ENCODE measurements around the gene TRAF6.
"Not testable (repeated sequence)": the region's sequence is repeated elsewhere in the genome, so short reads cannot be mapped to it uniquely, and the experiment has no call there.

Gene TRAF6, protein sequence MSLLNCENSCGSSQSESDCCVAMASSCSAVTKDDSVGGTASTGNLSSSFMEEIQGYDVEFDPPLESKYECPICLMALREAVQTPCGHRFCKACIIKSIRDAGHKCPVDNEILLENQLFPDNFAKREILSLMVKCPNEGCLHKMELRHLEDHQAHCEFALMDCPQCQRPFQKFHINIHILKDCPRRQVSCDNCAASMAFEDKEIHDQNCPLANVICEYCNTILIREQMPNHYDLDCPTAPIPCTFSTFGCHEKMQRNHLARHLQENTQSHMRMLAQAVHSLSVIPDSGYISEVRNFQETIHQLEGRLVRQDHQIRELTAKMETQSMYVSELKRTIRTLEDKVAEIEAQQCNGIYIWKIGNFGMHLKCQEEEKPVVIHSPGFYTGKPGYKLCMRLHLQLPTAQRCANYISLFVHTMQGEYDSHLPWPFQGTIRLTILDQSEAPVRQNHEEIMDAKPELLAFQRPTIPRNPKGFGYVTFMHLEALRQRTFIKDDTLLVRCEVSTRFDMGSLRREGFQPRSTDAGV

DNA sequence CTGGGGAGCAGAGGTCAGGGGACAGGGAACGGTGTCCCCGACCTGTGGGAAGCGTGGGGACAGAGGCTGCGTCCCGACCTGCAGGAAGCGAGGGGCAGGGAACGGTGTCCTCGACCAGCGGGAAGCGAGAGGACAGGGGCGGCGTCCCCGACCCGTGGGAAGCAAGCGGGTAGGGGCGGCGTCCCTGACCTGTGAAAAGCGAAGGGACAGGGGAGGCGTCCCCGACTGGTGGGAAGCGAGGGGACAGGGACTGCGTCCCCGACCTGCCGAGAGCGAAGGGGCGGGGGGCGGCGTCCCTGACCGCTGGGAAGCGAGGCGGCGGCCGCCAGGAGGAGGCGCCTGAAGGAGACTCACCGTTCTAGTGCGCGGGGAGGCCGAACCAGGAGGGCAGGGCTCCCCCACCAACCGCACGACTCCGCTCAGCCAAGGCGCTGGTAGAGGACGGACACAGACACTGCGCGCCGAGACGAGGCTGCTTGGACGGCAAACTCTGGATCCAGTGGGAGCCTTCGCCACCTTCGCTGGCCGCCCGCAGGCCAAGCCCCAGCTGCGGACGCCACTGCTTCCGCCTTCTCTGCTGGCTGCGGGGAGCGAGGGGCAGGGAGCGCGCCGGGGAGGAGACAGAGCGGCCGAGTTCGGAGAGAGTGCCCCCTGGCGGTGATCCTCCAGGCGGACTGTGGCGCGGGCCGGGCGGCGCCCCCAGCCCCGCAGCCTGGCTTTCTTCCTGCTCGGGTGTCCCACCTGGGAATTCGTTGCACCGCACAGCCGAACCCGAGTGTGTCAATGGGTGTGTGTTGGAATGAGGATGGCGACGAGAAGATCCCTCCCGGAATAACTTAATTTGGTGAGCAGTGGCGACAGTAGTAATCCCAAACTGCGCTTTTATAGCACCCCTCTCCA is at the start of gene TRAF6:
TSS of gene TRAF6 (minus strand) at position 579 of the 900 bp plus-strand sequence. CDS start 8,757 bp downstream, outside the sequence.
- DNase-seq = peak; percentile 97

DNA sequence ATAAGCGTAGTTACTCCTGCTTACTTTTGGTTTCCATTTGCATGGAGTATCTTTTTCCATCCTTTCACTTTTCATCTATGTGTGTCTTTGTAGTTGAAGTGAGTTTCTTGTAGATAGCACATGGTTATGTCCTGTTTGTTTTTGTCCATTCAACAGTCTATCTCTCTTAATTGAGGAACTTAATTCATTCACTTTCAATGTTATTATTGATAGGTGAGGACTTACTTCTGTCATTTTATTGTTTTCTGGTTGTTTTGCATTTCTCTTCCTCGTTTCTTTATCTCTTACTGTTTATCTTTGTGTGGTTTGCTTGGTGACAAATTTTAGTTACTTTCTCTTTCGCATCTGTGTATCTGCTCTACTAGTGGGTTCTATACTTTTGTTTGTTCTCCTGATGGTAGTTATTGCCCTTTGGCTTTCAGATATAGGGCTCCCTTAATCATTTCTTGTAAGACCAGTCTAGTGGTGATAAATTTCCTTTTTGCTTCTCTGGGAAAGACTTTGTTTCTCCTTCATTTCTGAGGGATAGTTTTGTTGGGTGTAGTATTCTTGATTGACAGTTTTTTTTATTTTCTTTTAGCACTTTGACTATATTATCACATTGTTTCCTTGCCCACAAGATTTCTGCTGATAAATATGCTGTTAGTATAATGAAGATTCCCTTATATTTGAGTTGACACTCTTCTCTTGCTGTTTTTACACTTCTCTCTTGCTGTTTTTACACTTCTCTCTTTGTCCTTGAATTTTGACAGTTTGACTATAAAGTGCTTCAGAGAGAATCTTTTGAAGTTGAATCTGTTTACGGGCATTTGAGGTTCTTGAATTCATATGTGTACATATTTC is 48.7 kb upstream of the TRAF6 start:
- DNase-seq = no peak

DNA sequence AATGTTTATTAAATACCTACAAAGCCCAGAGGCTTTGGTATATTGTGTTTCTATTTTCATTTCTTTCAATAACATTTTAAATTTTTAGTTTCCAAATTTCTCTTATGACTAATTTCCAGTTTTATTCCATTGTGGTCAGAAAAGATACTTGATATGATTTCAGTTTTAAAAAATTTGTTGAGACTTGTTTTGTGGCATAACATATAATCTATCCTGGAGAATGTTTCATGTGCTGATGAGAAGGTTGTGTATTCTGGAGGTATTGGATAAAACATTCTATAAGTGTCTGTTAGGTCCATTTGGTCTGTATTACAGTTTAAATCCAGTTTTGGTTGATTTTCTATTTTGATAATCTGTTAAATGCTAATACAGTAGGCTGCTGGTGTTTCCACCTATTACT is 47.9 kb upstream of the TRAF6 start:
- DNase-seq = no peak

DNA sequence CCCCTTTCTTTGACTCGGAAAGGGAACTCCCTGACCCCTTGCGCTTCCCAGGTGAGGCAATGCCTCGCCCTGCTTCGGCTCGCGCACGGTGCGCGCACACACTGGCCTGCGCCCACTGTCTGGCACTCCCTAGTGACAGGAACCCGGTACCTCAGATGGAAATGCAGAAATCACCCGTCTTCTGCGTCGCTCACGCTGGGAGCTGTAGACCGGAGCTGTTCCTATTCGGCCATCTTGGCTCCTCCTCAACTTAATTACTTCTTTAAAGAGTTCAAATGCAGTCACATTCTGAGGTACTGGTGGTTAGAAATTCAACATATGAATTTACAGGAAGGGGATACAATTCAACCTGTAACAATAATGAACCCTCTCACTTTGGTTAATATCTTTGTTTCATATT is 47.3 kb upstream of the TRAF6 start:
- DNase-seq = not testable (repeated sequence)

DNA sequence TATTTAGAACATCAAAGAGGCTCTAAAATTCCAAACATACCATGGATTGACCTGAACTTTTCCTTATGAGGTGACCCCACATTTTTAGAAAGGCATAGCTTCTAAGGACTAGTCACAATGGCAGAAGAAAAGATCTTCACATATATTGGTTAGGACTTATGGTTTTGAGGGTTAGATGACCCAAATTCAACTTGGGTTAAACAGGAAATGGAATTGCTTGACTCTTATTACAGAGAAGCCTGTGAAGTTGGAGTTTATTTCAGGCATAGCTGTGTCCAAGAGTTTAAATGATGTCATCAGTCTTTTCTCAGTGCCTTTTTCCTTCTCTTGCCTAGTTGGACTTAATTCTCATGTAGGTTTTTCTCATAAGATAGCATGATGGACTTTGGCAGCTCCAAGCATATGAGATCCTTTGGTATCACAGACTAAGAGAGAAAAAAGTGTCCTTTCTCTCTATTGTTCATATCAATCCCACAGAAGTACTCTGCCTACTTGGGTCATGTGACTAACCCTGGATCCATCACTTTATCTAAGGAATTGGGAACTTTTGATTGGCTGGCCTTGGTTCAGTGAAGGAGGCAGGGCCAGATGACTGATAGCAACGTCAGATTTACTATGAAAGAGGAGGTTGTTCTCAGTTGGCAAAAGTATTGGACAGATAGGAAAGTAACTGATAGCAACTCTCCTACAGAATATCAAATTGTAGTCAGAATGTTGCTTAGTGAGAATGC is 40.5 kb upstream of the TRAF6 start:
- no peak for DNase-seq

DNA sequence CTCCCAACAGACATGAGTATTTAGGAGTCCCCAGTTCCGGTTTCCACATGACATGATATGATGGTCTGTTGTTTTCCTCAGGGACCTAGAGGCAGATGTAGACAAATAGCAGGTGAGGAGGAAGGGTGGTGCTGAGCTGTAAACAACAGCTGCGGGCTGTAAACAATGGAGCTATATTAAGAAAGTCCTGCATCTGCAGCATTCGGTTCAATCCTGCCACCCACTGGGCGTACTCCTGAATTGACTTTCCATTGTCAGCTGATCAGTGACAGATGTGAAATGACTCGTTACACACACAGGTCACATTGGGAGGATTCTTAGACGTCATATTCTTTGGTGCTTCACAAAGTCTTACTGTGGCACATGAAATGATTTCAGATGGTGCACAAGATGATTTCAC is 30.9 kb upstream of the TRAF6 start:
- DNase-seq = peak; percentile 37

DNA sequence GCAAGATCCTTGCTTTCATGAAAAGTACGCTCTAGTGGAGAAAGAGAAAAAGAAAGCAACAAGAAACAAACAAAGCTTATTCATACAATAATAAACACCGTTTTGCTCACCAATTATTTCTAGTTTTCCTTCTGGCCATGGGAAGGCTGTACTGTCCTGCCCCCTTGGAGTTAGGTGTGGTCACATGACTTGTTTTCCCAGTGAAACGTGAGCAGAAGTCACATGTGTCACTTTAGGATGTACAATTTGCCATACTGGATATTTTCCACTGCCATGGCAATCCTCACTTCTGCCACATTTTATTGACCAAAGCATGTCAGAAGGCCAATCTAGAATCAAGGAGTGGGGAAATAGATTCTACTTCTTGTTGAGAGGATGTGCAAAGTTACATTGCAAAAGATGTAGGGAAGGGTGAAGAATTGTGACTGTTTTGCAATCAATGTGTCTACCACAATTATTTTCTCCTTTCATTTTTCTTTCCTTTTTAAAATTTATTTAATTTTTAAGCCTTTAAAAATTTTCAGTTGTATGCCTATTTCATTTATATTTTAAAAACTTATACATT is 24.3 kb upstream of the TRAF6 start:
- DNase-seq = no peak

DNA sequence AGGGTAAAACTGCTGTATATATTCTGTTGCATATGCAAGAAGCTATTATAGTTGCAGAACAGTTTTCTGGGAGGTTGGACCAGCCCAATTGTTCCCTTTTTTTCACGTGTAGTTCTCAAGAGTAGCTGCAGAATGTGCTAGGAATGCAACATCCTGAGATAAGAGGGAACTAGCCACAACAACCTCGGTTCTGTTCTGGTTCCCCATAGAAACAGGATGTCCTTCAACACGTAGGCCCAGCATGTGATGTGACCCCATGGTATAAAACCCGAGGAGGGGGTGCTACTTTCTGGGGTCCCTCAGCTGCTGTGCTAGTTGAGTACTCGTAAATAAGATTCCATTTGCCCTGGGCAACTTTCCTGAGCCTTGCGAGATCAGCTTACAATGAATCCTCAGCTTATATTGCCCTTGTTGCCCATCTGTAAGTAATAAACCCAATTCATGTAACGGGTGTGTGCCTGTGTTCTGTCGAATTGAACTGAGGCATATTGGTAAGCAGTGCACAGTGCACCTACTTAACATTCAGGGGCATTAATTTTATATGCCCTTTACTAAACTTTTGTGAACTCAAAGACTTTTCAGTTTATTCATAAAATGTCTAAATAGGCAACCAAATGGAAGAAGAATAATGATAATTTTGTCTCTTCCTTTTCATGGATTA is 23.0 kb upstream of the TRAF6 start:
- DNase-seq = no peak

DNA sequence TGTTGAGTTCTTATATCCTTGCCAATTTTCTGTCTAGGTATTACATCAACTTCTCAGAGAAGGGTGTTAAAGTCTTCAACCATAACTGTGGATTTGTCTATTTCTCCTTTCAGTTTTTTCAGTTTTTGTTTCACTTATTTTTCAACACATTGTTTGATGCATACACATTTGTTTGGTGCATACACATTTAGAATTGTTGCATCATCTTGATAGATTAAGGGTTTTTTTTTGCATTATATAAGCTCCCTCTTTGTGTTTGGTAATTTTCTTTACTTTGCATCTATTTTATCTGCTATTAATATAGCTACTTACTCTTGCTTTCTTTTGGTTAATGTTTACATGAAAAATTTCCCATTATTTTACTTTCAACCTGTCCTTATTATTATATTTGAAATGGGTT is 20.8 kb upstream of the TRAF6 start:
- DNase-seq = no peak

DNA sequence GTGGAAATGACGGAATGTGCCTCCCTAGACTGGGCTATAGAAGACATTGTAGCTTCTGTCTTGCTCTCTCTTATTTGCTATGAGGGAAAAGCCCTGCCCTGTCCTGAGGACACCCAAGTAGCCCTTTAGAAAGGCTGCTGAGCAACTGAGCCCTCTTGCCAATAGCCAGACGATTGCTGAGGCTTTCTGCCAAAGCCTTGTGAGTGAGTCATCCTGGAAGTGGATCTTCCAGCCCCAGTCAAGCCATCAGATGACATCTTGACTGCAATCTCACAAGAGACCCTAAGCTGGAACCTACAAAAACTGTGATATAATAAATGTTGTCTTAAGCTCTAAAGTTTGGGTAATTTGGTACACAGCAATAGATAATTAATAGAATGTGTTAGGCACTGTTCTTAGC is 3.9 kb upstream of the TRAF6 start:
- DNase-seq = no peak

DNA sequence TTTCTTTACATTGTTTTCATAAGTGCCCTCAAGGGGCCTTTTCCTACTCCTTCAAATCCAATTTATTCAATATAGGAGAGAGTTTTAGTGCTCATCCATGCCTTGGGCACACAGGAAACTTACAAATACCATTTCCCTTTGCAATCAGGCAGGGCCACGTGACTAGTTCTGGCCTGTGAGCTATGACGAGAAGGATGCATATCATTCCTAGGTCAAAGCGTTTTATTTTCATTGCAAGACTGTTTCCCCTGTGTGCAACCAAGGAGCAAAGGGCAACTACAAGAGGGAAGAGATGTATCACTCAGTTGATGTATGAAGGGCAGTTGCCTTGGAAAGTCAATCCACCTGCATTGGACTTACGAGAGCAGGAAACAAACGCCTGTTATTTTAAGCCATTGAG is 1.9 kb upstream of the TRAF6 start:
- no peak for DNase-seq

DNA sequence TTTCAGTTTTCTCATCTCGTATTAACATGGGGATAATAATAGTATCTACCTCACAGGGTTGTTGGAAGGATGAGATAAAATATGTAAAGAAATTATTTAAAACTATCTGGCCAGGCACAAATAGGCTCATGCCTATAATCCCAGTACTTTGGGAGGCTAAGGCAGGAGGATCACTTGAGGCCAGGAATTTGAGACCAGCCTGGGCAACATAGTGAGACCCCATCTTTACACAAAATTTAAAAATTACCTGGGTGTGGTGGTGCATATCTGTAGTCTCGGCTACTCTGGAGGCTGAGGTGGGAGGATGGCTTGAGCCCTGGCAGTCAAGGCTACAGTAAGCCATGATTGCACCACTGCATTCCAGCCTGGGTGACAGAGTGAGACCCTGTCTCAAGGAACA is 990 bp upstream of the TRAF6 start:
- DNase-seq = not testable (repeated sequence)

DNA sequence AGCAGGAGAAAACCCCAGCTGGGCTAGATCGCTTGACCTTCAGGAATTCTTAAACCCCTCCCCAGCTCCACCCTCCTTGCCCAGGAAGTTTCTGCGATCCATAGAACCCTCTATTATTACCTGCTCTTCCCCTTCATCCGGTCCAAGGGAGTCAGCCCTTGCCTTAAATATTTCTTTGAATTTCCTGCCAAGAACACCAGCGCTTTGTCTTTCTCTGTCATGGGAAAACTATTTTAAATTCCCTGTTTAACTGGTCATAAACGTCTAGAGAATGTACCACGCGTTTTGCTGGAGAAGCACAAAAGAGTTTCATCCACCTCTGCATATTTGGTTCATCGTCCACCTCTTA is 496 bp upstream of the TRAF6 start:
- DNase-seq = no peak

DNA sequence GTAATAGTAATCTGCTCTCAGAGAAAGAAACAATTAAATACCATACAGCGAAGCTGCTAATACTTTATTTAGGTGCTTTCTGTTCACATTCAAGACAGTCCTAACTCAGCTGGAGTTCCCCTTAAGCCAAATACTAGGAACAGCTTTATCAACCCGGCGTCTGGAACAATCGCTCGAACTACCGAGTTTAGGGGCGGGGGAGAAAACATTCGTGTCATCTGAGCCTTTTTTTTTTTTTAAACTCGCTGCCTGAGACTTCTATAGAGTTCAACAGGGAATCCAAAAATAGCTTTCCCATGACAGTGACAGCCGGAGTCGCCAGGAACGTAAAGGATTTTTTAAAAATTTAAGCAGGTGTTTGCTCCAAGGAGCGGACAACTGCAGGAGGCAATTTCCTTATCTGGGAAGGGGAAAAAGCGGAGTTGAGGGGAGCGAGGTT is 852 bp downstream of the TRAF6 start:
- no peak for DNase-seq

DNA sequence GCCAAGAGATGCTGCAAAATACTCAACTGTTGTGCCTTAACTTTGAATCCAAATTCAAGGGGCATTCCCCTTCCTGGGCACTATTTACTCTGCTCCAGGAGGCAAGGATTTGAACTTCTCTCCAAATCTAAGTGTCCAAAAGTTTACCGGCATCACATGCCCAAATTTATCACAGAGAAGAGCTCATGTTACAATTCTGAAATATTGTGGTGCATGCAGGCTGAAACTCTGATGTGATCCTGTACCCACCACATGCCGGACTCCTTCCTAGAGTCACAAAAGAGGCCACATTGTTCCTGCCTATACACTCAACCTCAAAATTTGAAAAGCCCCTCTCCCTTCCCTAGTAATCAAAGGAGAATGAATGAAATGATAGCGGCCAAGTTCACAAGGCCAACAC is 1.3 kb downstream of the TRAF6 start:
- DNase-seq = no peak

DNA sequence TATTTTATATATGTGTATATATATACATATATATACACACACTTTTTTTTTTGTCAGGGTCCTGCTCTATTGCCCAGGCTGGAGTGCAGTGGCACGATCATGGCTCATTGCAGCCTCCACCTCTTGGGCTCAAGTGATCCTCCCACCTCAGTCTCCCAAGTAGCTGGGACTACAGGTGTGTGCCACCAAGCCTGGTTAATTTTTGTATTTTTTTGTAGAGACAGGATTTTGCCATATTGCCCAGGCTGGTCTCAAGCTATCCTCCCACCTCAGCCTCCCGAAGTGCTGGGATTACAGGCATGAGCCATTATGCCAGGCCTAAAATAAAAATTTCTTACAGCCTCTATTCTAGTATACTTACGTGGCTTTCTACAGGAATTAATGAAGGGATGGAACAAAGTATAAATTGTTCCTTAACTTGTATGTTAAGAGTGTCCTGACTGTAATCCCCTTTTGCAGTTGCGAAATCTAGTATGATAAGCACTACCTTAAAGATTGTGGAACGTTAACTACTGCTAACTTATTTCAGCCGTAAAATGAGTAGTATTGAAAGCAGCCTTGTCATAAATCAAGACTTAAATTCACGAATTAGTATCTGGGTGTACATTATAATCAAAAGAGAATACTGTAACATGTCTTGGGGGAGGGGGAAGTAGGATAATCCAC is 2.1 kb downstream of the TRAF6 start:
- no peak for DNase-seq

DNA sequence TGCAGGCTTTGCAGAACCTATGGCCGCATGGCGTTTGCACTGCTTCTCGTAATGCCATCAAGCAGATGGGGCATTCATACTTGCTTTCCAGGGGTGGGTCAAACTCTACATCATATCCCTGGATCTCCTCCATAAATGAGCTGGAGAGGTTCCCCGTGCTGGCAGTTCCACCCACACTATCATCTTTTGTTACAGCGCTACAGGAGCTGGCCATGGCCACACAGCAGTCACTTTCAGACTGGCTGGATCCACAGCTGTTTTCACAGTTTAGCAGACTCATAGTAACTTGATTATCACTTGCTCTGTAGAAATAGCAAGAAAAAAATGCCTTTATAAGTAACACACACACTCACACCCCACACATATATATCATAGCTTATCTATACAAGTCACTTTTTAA is 8.8 kb downstream of the TRAF6 start:
- DNase-seq = no peak

DNA sequence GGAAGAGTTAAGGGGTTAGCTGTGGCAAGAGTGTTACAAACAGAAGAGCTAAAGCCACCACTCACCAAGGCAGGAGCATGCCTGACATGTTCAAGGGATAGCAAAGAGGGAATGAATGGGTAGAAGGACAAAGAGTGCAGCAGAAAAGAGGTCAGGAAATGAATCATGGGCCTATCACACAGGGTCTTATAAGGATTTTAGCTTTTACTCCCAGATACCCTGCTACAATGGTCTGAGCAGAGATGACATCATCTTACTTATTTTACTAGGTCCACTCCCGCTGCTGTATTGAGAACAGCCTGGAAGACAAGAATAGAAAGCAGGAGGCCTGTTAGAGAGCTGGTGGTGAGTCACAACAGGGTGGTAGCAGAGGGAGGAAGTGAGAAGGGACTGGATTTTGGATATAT is 9.8 kb downstream of the TRAF6 start:
- no peak for DNase-seq

DNA sequence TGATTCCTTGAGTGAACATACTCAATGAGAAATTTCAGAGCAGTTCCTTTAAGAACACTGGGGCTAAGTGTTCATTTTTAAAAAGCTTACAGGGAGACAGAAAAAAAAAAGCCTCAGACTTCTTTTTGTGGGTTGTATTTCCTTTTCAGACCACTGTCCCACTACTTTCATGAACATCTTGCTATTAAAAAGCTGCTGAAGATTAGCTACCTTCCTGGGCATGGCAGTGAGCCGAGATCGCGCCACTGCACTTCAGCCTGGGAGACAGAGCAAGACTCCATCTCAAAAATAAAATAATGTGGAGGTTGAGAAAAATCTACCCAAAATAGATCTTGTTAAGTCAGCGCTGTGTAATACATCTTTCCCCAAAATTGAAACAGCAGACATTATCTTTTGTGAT is 10.8 kb downstream of the TRAF6 start:
- no peak for DNase-seq

DNA sequence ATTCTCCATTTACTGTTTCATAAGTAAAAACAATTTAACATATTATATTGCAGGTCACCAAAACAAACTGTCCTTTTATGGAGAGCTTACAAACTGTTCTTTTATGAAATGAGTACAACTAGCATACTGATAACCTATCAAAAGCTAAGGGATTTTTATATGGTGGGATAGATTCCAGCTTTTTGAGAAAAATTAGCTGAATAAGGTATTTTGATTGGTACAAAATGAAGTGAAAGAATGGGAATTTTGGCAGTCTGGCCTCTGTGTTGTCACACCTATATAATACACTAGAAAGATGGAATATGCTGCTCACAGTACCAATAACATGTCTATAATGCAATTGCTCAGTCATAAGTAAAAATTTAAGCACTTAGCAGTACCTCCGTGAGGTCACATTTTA is 11.4 kb downstream of the TRAF6 start:
- no peak for DNase-seq

DNA sequence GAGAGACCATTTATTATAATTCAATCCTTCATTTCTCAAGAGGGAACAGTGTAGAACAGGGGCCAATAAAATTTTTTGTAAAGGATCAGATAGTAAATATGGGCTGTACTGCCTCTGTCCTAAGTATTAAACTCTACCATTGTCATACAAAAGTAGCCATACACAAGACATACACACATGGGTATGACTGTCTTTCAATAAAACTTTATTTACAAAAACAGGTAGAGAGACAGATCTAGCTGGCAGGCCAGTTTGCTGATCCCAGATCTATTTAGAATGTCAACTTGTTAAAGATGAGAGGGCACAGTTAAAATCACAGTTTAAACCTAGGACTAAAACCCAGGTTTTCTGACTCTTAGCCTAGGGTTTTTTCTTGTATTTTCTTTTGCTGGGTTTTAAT is 16.7 kb downstream of the TRAF6 start:
- no peak for DNase-seq
